HEK293 (cell line): ENCODE measurements around the gene ASB4.

Experiments used
- KLF7 ChIP-seq: fragments of 450-650 bp; formaldehyde crosslinking; IDR thresholded peaks from 2 replicates; pipeline ENCODE4 v1.5.1; 2016; ENCODE audit warnings: missing biosample characterization, missing genetic modification characterization, borderline replicate concordance
- KLF8 ChIP-seq: fragments of 450-650 bp; formaldehyde crosslinking; IDR thresholded peaks from 2 replicates; pipeline ENCODE4 v1.5.1; 2016; ENCODE audit warnings: missing biosample characterization, missing genetic modification characterization
- PRDM1 ChIP-seq: fragments of 450-650 bp; formaldehyde crosslinking; IDR thresholded peaks from 2 replicates; pipeline ENCODE4; 2016; ENCODE audit warnings: missing biosample characterization, missing genetic modification characterization
- SP7 ChIP-seq: fragments of 450-650 bp; formaldehyde crosslinking; IDR thresholded peaks from 2 replicates; pipeline ENCODE4 v1.5.1; 2016; ENCODE audit warnings: missing biosample characterization, missing genetic modification characterization
- TCF7L2 ChIP-seq: IDR thresholded peaks from 2 replicates; pipeline ENCODE4 v1.6.1; 2011; ENCODE audit warnings: low read depth, mild to moderate bottlenecking, inconsistent platforms, low read length, moderate library complexity, borderline replicate concordance
- ZBTB17 ChIP-seq: fragments of 450-650 bp; formaldehyde crosslinking; IDR thresholded peaks from 2 replicates; pipeline ENCODE4 v1.5.1; 2016; ENCODE audit warnings: missing biosample characterization, missing genetic modification characterization
- ZBTB20 ChIP-seq: fragments of 450-650 bp; formaldehyde crosslinking; IDR thresholded peaks from 2 replicates; pipeline ENCODE4 v1.5.1; 2016; ENCODE audit warnings: missing biosample characterization, missing genetic modification characterization
- ZBTB21 ChIP-seq: fragments of 450-650 bp; formaldehyde crosslinking; IDR thresholded peaks from 2 replicates; pipeline ENCODE4 v1.5.1; 2017; ENCODE audit warnings: missing biosample characterization, missing genetic modification characterization
- ZIC2 ChIP-seq: fragments of 450-650 bp; formaldehyde crosslinking; IDR thresholded peaks from 2 replicates; pipeline ENCODE4 v1.5.1; 2016; ENCODE audit warnings: missing biosample characterization, missing genetic modification characterization
- ZNF169 ChIP-seq: fragments of 450-650 bp; formaldehyde crosslinking; IDR thresholded peaks from 2 replicates; pipeline ENCODE4 v1.5.1; 2016; ENCODE audit warnings: missing biosample characterization, missing genetic modification characterization
- ZNF184 ChIP-seq: fragments of 450-650 bp; IDR thresholded peaks from 2 replicates; pipeline ENCODE4 v1.5.1; 2018; ENCODE audit warnings: missing biosample characterization, mild to moderate bottlenecking, missing genetic modification characterization
- ZNF2 ChIP-seq: fragments of 450-650 bp; formaldehyde crosslinking; IDR thresholded peaks from 2 replicates; pipeline ENCODE4 v1.5.1; 2016; ENCODE audit warnings: missing biosample characterization, missing genetic modification characterization
- ZNF24 ChIP-seq: fragments of 450-650 bp; formaldehyde crosslinking; IDR thresholded peaks from 2 replicates; pipeline ENCODE4 v1.5.1; 2016; ENCODE audit warnings: missing biosample characterization, missing genetic modification characterization
- ZNF335 ChIP-seq: fragments of 450-650 bp; formaldehyde crosslinking; conservative IDR thresholded peaks from 2 replicates; pipeline ENCODE4 v1.5.1; 2016; ENCODE audit warnings: missing biosample characterization, missing genetic modification characterization
- ZNF561 ChIP-seq: fragments of 450-650 bp; IDR thresholded peaks from 2 replicates; pipeline ENCODE4 v1.5.1; 2018; ENCODE audit warnings: missing biosample characterization, missing genetic modification characterization, borderline replicate concordance
- ZNF571 ChIP-seq: fragments of 450-650 bp; formaldehyde crosslinking; IDR thresholded peaks from 2 replicates; pipeline ENCODE4 v1.5.0; 2017; ENCODE audit warnings: missing biosample characterization, missing genetic modification characterization
- ZNF660 ChIP-seq: fragments of 450-650 bp; IDR thresholded peaks from 2 replicates; pipeline ENCODE4 v1.5.1; 2018; ENCODE audit warnings: missing biosample characterization, mild to moderate bottlenecking, missing genetic modification characterization
- ZSCAN16 ChIP-seq: fragments of 450-650 bp; formaldehyde crosslinking; IDR thresholded peaks from 2 replicates; pipeline ENCODE4 v1.5.1; 2016; ENCODE audit warnings: missing biosample characterization, missing genetic modification characterization
- ZSCAN30 ChIP-seq: fragments of 450-650 bp; IDR thresholded peaks from 2 replicates; pipeline ENCODE4 v1.5.1; 2018; ENCODE audit warnings: missing biosample characterization, mild to moderate bottlenecking, missing genetic modification characterization, moderate library complexity
- TF ChIP-seq, protein P1 (sequence below): fragments of 450-650 bp; formaldehyde crosslinking; IDR thresholded peaks from 2 replicates; pipeline ENCODE4 v1.5.1; 2016; ENCODE audit warnings: missing biosample characterization, missing genetic modification characterization, borderline replicate concordance
- TF ChIP-seq, protein P2 (sequence below): fragments of 450-650 bp; formaldehyde crosslinking; conservative IDR thresholded peaks from 2 replicates; pipeline ENCODE4 v1.5.1; 2016; ENCODE audit warnings: low read depth, missing biosample characterization, missing genetic modification characterization

ASB4 gene

GRCh38 chr7:95549818-95550529 is 64.2 kb downstream of the ASB4 start (continued):
- TF ChIP-seq ZNF571 (tag by site-specific recombination): no peak
- TF ChIP-seq SP7 (tag by site-specific recombination): peak; percentile 92
- no peak for TF ChIP-seq ZBTB21 (tag by site-specific recombination)
- TF ChIP-seq KLF7 (tag by site-specific recombination): no peak
- no peak for TF ChIP-seq TCF7L2
- TF ChIP-seq ZNF184 (tag by site-specific recombination): peak; percentile 81; the same call in 1 of the 2 replicates
- TF ChIP-seq, protein P1, sequence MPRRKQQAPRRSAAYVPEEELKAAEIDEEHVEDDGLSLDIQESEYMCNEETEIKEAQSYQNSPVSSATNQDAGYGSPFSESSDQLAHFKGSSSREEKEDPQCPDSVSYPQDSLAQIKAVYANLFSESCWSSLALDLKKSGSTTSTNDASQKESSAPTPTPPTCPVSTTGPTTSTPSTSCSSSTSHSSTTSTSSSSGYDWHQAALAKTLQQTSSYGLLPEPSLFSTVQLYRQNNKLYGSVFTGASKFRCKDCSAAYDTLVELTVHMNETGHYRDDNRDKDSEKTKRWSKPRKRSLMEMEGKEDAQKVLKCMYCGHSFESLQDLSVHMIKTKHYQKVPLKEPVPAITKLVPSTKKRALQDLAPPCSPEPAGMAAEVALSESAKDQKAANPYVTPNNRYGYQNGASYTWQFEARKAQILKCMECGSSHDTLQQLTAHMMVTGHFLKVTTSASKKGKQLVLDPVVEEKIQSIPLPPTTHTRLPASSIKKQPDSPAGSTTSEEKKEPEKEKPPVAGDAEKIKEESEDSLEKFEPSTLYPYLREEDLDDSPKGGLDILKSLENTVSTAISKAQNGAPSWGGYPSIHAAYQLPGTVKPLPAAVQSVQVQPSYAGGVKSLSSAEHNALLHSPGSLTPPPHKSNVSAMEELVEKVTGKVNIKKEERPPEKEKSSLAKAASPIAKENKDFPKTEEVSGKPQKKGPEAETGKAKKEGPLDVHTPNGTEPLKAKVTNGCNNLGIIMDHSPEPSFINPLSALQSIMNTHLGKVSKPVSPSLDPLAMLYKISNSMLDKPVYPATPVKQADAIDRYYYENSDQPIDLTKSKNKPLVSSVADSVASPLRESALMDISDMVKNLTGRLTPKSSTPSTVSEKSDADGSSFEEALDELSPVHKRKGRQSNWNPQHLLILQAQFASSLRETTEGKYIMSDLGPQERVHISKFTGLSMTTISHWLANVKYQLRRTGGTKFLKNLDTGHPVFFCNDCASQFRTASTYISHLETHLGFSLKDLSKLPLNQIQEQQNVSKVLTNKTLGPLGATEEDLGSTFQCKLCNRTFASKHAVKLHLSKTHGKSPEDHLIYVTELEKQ (tag by site-specific recombination): peak; percentile 60; the same call in 1 of the 2 replicates
- TF ChIP-seq ZNF2 (tag by site-specific recombination): peak; percentile 45; the same call in 1 of the 2 replicates
- TF ChIP-seq ZNF24 (tag by site-specific recombination): 0 out of 2 replicates have a peak, but pooled peaks have one; percentile 18
- TF ChIP-seq, protein P2, sequence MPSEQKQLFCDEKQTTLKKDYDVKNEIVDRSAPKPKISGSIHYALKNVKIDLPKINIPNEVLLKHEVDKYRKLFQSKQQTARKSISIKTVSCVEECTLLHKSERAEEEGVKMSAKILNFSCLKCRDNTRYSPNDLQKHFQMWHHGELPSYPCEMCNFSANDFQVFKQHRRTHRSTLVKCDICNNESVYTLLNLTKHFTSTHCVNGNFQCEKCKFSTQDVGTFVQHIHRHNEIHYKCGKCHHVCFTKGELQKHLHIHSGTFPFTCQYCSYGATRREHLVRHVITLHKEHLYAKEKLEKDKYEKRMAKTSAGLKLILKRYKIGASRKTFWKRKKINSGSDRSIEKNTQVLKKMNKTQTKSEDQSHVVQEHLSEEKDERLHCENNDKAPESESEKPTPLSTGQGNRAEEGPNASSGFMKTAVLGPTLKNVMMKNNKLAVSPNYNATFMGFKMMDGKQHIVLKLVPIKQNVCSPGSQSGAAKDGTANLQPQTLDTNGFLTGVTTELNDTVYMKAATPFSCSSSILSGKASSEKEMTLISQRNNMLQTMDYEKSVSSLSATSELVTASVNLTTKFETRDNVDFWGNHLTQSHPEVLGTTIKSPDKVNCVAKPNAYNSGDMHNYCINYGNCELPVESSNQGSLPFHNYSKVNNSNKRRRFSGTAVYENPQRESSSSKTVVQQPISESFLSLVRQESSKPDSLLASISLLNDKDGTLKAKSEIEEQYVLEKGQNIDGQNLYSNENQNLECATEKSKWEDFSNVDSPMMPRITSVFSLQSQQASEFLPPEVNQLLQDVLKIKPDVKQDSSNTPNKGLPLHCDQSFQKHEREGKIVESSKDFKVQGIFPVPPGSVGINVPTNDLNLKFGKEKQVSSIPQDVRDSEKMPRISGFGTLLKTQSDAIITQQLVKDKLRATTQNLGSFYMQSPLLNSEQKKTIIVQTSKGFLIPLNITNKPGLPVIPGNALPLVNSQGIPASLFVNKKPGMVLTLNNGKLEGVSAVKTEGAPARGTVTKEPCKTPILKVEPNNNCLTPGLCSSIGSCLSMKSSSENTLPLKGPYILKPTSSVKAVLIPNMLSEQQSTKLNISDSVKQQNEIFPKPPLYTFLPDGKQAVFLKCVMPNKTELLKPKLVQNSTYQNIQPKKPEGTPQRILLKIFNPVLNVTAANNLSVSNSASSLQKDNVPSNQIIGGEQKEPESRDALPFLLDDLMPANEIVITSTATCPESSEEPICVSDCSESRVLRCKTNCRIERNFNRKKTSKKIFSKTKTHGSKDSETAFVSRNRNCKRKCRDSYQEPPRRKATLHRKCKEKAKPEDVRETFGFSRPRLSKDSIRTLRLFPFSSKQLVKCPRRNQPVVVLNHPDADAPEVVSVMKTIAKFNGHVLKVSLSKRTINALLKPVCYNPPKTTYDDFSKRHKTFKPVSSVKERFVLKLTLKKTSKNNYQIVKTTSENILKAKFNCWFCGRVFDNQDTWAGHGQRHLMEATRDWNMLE (tag by site-specific recombination): peak; percentile 32; the same call in 1 of the 2 replicates
- TF ChIP-seq ZBTB17 (tag by site-specific recombination): peak; percentile 82
- peak; percentile 77 for TF ChIP-seq ZIC2
- peak; percentile 98 for TF ChIP-seq ZNF660 (tag by site-specific recombination)
- TF ChIP-seq ZNF335 (tag by site-specific recombination): peak; percentile 53; the same call in 1 of the 2 replicates
- TF ChIP-seq ZNF169 (tag by site-specific recombination): no peak
- TF ChIP-seq ZSCAN16 (tag by site-specific recombination): peak; percentile 64
- TF ChIP-seq KLF8 (tag by site-specific recombination): peak; percentile 31; the same call in 1 of the 2 replicates
- TF ChIP-seq ZSCAN30 (tag by site-specific recombination): no peak
- TF ChIP-seq PRDM1 (tag by site-specific recombination): peak; percentile 71
- 0 out of 2 replicates have a peak, but pooled peaks have one; percentile 30 for TF ChIP-seq ZNF561 (tag by site-specific recombination)
- peak; percentile 52; the same call in 1 of the 2 replicates for TF ChIP-seq ZBTB20 (tag by site-specific recombination)
